GM13977 (cell line): ENCODE results near the gene OLAH.
A peak's percentile ranks its signal among the peaks of the same experiment; 100 is the strongest.

Experiments
- DNase-seq: peaks from one replicate; pipeline ENCODE4 v3.0.0; 2012; ENCODE audit warnings: low spot score
- in situ Hi-C: fragments of 300-500 bp; cut with MboI; formaldehyde crosslinking; loops from one replicate; pipeline ENCODE4 v1.12.0; 2022; ENCODE audit warnings: low sequenced_read_pairs, low pct_unique_long_range_greater_than_20kb, mixed read lengths, inconsistent platforms; ENCODE audit not compliant: unreplicated experiment
- TF ChIP-seq, protein P1 (sequence below): IDR thresholded peaks from 2 replicates; pipeline ENCODE4 v1.5.1; 2012; ENCODE audit warnings: mild to moderate bottlenecking, control low read depth; ENCODE audit not compliant: insufficient read depth; ENCODE audit errors: extremely low read depth, missing control alignments

The OLAH gene

DNA sequence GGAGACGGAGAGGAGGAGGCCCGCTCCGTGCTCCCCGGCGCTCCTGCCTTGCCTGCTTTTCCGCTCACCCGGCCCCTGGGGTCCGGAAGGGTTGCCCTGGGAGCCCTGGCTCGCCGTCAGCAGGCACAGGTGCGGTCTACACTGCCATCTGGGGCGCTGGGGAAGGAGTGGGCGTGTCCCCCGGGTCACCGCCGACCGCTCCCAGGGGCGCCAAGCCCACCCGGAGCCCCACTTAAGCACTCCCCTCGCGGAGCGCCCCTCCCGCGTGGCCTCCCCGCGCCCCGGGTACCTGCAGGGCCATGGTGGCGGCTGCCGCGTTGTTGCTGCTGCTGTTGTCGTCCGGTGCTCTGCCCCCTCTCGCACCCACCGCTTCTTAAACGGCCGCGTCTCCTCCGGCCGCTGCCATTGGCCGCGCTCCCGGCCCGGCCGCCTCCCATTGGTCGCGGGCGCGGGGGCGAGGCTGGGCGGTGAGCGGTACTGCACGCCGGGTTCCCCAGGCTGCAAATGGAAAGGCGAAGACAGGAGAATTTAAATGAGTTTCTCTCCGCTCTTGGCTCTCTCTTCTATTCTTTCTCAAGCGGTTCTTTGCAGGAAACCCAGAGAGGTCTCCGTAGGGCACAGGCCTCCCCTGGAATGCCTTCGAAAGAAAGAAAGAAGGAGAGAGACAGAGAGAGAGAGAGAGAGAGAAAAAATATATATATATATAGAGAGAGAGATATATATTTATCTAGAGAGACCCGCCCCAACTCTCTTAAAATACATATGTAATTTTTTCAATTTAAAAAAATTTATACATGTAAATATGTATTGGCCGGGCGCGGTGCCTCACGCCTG, 44.9 kb downstream of the OLAH start, which contains the start of gene ACBD7:
TSS of gene ACBD7 (minus strand) at position 349 of the 834 bp plus-strand sequence. CDS start at position 301, 48 bp downstream.
- in situ Hi-C loops, result no loop called here
- TF ChIP-seq, protein P1, sequence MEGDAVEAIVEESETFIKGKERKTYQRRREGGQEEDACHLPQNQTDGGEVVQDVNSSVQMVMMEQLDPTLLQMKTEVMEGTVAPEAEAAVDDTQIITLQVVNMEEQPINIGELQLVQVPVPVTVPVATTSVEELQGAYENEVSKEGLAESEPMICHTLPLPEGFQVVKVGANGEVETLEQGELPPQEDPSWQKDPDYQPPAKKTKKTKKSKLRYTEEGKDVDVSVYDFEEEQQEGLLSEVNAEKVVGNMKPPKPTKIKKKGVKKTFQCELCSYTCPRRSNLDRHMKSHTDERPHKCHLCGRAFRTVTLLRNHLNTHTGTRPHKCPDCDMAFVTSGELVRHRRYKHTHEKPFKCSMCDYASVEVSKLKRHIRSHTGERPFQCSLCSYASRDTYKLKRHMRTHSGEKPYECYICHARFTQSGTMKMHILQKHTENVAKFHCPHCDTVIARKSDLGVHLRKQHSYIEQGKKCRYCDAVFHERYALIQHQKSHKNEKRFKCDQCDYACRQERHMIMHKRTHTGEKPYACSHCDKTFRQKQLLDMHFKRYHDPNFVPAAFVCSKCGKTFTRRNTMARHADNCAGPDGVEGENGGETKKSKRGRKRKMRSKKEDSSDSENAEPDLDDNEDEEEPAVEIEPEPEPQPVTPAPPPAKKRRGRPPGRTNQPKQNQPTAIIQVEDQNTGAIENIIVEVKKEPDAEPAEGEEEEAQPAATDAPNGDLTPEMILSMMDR, result peak; percentile 5
- DNase-seq, result peak; percentile 93

DNA sequence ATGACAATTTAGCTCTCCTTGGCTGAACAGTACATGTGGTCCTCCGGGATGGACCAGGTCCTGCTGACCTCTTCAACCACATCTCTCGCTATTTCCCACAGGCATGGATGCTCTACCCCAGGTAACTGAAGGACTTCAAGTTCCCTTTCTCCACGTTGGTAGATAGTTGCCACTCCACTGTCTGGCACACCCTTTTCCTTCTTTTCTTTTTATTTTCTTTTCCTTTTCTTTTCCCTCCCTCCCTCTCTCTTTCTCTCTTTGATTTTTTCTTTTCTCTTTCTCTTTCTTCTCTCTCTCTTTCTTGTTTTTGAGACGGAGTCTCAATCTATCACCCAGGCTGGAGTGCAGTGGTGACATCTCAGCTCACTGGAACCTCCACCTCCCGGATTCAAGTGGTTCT, 47.7 kb downstream of the OLAH start:
- TF ChIP-seq, protein P1, result no peak
- in situ Hi-C loops, result no loop called here
- DNase-seq, result no peak

DNA sequence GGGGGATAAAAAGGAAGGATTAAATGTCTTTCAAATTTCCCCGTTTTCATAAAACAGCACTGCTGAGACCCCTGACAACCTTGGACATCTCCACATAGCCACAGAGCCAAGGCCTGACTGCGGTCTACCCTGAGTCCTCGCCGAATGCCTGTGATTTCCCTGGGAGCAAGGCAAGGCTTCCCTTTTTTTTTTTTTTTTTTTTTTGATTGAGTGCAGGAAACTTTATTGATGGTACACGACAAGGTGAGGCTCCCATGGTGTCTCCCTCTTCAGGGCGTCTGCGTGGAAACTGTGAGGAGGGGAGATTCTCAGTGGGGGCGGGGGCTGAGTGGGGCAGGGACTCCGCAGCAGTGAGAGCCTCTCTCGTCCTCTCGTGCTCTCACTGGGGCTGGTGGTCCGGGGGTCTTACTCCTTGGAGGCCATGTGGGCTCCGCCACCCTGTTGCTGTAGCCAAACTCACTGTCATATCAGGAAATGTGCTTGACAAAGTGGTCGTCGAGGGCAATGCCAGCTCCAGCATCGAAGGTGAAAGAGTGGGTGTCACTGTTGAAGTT, 49.2 kb downstream of the OLAH start:
- TF ChIP-seq, protein P1, result no peak
- in situ Hi-C loops, result no loop called here
- no peak for DNase-seq

DNA sequence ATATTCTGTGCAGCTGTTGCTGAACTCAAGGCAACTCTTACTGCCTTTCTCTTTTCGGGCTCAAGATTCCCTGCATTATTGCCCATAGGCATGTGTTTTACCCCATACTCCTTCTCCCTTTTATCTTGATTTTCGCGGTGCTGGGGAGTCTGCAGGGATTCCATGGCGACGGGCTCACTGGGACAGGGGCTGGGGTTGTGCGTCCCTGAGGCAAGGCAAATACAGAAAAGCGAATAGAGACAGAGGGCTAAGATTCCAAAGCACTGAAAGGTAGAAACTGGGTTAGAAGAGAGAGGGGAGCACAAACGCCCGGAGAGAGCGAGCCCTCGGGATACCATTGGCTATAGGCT, 52.9 kb downstream of the OLAH start:
- no peak for DNase-seq
- in situ Hi-C loops, result no loop called here
- TF ChIP-seq, protein P1, result no peak

DNA sequence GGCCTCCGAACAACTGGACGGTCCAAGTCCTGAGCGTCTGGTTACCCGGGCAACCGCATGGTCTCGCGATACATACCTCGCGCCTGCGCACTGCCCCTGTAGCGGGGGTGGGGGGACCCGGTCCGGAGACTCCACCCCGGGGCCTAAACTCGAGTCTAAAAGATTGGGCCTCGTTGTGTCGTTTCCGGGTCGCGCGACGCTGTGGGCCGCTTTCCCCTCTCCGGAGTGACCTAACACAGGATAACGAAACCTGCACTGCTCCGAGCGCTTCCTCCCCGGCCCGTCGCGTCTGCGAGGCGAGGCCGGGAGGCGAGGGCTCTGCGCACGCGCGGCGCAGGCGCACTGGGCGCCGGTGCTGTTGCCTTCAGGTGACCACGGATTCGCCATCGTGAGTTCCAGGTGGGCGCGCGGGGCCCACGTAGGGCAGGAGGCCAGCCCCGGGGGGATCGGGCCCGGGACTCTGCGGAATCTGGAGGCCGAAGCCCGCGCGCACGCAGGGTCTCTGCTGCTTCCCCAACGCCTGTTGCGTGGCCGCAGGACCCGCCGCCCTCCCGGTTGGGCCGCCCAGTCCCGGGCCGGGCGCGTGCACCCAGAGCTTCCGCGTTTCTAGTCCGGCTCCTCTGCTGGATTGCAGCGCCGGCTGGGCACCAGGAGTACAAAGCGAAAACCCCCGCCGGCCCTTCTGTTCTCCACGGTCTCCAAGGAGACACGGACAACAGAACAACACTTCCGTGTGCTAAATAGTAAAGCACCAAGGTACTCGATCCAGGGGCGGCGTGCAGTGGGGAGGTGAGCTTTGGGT, 53.5 kb downstream of the OLAH start, which contains the start of gene RPP38:
TSS of gene RPP38 (plus strand) at position 345 of the 802 bp plus-strand sequence. CDS start 5,960 bp downstream, outside the sequence.
- in situ Hi-C loops, result no loop called here
- TF ChIP-seq, protein P1, result no peak
- peak; percentile 97 for DNase-seq

DNA sequence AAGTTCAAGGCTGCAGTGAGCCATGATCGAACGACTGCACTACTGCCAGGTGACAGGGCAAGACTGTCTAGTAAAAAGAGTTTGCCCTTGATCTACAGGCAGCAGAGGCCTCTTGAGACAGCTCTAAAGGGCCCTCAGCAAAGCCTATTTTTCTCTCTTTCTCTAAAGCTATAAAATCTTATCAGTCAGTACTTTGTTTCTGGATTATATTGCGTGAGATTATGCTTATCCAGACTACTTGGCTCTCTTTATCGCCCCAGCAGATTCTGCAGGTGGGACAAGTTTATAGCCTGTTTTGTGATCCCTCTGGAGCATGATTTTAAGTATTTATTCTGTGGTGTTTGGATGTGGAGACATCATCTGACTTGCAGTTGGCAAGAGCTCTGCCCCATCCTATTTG, 56.1 kb downstream of the OLAH start:
- TF ChIP-seq, protein P1, result no peak
- no peak for DNase-seq
- in situ Hi-C loops, result no loop called here
